ENCODE data around the gene MSANTD2.
"Not testable (repeated sequence)": the region's sequence is repeated elsewhere in the genome, so short reads cannot be mapped to it uniquely, and the experiment has no call there.

Gene MSANTD2

GRCh38 chr11:124776865-124777645 lies 23.2 kb downstream of the MSANTD2 start:
- no peak for DNase-seq (ENCODE audit: low read depth in 2 of 2)

- not testable (repeated sequence) for DNase-seq (ENCODE audit: low read depth in 2 of 2)
Observed at GRCh38 chr11:124770959-124771358, 29.2 kb downstream of the MSANTD2 start.

- no peak for DNase-seq (ENCODE audit: low read depth in 2 of 2)
Observed at GRCh38 chr11:124769806-124770774, 30.1 kb downstream of the MSANTD2 start.

GRCh38 chr11:124768914-124769313 lies 31.3 kb downstream of the MSANTD2 start:
- no peak for DNase-seq (ENCODE audit: low read depth in 2 of 2)

- DNase-seq (ENCODE audit: low read depth in 2 of 2) = no peak
Observed at GRCh38 chr11:124766156-124766555, 34.0 kb downstream of the MSANTD2 start.

- peak; percentile 20 to 24 for DNase-seq (ENCODE audit: low read depth in 2 of 2)
Observed at GRCh38 chr11:124763156-124763947, 36.9 kb downstream of the MSANTD2 start.

GRCh38 chr11:124762624-124763155 lies 37.5 kb downstream of the MSANTD2 start:
- no peak for DNase-seq (ENCODE audit: low read depth in 2 of 2)

- no peak for DNase-seq (ENCODE audit: low read depth in 2 of 2)
Observed at GRCh38 chr11:124762105-124762623, 38.0 kb downstream of the MSANTD2 start, which contains the start of gene ESAM. ESAM (minus strand) TSS chr11:124762290; CDS start chr11:124762154, 136 bp downstream.

GRCh38 chr11:124761301-124762104 lies 38.7 kb downstream of the MSANTD2 start:
- DNase-seq (ENCODE audit: low read depth in 2 of 2) = no peak

- DNase-seq (ENCODE audit: low read depth in 2 of 2) = no peak
Observed at GRCh38 chr11:124760806-124761205, 39.4 kb downstream of the MSANTD2 start.

GRCh38 chr11:124760205-124760652 lies 40.0 kb downstream of the MSANTD2 start:
- DNase-seq (ENCODE audit: low read depth in 2 of 2) = no peak

- no peak for DNase-seq (ENCODE audit: low read depth in 2 of 2)
Observed at GRCh38 chr11:124759266-124760204, 40.7 kb downstream of the MSANTD2 start.

GRCh38 chr11:124758355-124759265 lies 41.6 kb downstream of the MSANTD2 start:
- DNase-seq (ENCODE audit: low read depth in 2 of 2) = peak in 1 of 2 experiments; percentile 13

- DNase-seq (ENCODE audit: low read depth in 2 of 2) = no peak
Observed at GRCh38 chr11:124757320-124757719, 42.9 kb downstream of the MSANTD2 start.

GRCh38 chr11:124756753-124757227 lies 43.4 kb downstream of the MSANTD2 start:
- no peak for DNase-seq (ENCODE audit: low read depth in 2 of 2)

GRCh38 chr11:124756033-124756752 lies 44.0 kb downstream of the MSANTD2 start:
- DNase-seq (ENCODE audit: low read depth in 2 of 2) = no peak

- DNase-seq (ENCODE audit: low read depth in 2 of 2) = no peak
Observed at GRCh38 chr11:124754710-124755109, 45.5 kb downstream of the MSANTD2 start.
